HG02852 (cell line): Measurements from ENCODE around the gene ZNF506.
"Not testable (repeated sequence)": the region's sequence is repeated elsewhere in the genome, so short reads cannot be mapped to it uniquely, and the experiment has no call there.

Experiments
- ATAC-seq: cut with Tn5 transposase; IDR thresholded peaks from one replicate; pipeline ENCODE4 v1.9.1; 2021; ENCODE audit warnings: mild to moderate bottlenecking, moderate library complexity; ENCODE audit not compliant: unreplicated experiment

Gene ZNF506

GRCh38 chr19:19821366-19821951 lies at the start of gene ZNF506:
TSS of gene ZNF506 (minus strand) at chr19:19821750. CDS start at chr19:19821603, 147 bp downstream.
- peak; percentile 87 for ATAC-seq

GRCh38 chr19:19870086-19870485 lies 48.5 kb upstream of the ZNF506 start:
- ATAC-seq = not testable (repeated sequence)

GRCh38 chr19:19866611-19867248 lies 45.2 kb upstream of the ZNF506 start:
- no peak for ATAC-seq

GRCh38 chr19:19865750-19866610 lies 44.4 kb upstream of the ZNF506 start, which contains the start of gene ZNF253:
TSS of gene ZNF253 (plus strand) at chr19:19865882. CDS start at chr19:19865997, 115 bp downstream.
- ATAC-seq = peak; percentile 95

GRCh38 chr19:19860756-19861390 lies 39.3 kb upstream of the ZNF506 start:
- ATAC-seq = no peak

- no peak for ATAC-seq
These were observed 37.2 kb upstream of the ZNF506 start for GRCh38 chr19:19858751-19859150.

- not testable (repeated sequence) for ATAC-seq
These were observed 30.2 kb upstream of the ZNF506 start for GRCh38 chr19:19851740-19852139.

GRCh38 chr19:19849056-19849455 lies 27.5 kb upstream of the ZNF506 start:
- no peak for ATAC-seq

GRCh38 chr19:19847781-19848180 lies 26.2 kb upstream of the ZNF506 start:
- no peak for ATAC-seq

- ATAC-seq = no peak
These were observed 14.0 kb upstream of the ZNF506 start for GRCh38 chr19:19835560-19836038.

GRCh38 chr19:19826875-19827274 lies 5.3 kb upstream of the ZNF506 start:
- ATAC-seq = no peak

- no peak for ATAC-seq
These were observed 2.4 kb upstream of the ZNF506 start for GRCh38 chr19:19823916-19824315.

- not testable (repeated sequence) for ATAC-seq
These were observed 426 bp upstream of the ZNF506 start for GRCh38 chr19:19821976-19822375.

GRCh38 chr19:19820774-19821320 lies 703 bp downstream of the ZNF506 start:
- peak; percentile 6 for ATAC-seq

- ATAC-seq = no peak
These were observed 4.2 kb downstream of the ZNF506 start for GRCh38 chr19:19817357-19817756.

GRCh38 chr19:19816679-19817078 lies 4.9 kb downstream of the ZNF506 start:
- no peak for ATAC-seq

- not testable (repeated sequence) for ATAC-seq
These were observed 9.6 kb downstream of the ZNF506 start for GRCh38 chr19:19811999-19812398.

GRCh38 chr19:19805480-19805879 lies 16.1 kb downstream of the ZNF506 start:
- ATAC-seq = no peak

GRCh38 chr19:19788015-19788414 lies 33.5 kb downstream of the ZNF506 start:
- ATAC-seq = no peak

- ATAC-seq = not testable (repeated sequence)
These were observed 36.1 kb downstream of the ZNF506 start for GRCh38 chr19:19785476-19785875.

GRCh38 chr19:19782783-19783182 lies 38.8 kb downstream of the ZNF506 start:
- no peak for ATAC-seq
